ENCODE results near the gene PCARE. TPM values are rescaled to one million over a fixed set of nuclear protein-coding genes. Genes with fewer than 3 reads are reported as not detected.
A peak's percentile ranks its signal among the peaks of the same experiment; 100 is the strongest.

The PCARE gene
- total and polyA plus RNA-seq, 2 of the 8 experiments (the other 6 are each of a cell fraction or from before 2014, with no cell fraction given), result not detected

GRCh38 chr2:29071032-29071975 is 3.0 kb downstream of the PCARE start:
- H2BK20ac ChIP-seq (ENCODE audit: low read length), result no peak overlapping the region
- H2AK5ac ChIP-seq (ENCODE audit: low read depth, low read length), result no peak overlapping the region
- H3K4me2 ChIP-seq (ENCODE audit: insufficient read depth in 1 of 2, low read depth in 2 of 2, low read length in 2 of 2), result no peak overlapping the region
- no peak for TF ChIP-seq CHD1 (IDR thresholded peaks at IDR 0.05; ENCODE audit: low read depth, low read length)
- no peak for TF ChIP-seq RFX5 (IDR thresholded peaks at IDR 0.05; ENCODE audit: borderline replicate concordance, low read depth, low read length)
- TF ChIP-seq KDM1A (IDR thresholded peaks at IDR 0.05; ENCODE audit: borderline replicate concordance, low read length), result no peak
- no peak for TF ChIP-seq SIX5 (IDR thresholded peaks at IDR 0.05; ENCODE audit: low read depth, low read length)
- WGBS, 2 experiments (ENCODE audit: extremely low coverage in 1 of 2, insufficient coverage in 1 of 2, insufficient read length in 1 of 2, insufficient replicate concordance in 2 of 2, low coverage in 1 of 2, low lambda C conversion rate in 2 of 2, missing lambda C conversion rate in 1 of 2), result 95% methylated on average over 15 of the region's 19 CpGs; no CpG with 5 or more reads in 1 of the 2 experiments
- H4K5ac ChIP-seq (ENCODE audit: insufficient read length, low read depth, low read length), result no peak overlapping the region
- no peak overlapping the region for H2BK12ac ChIP-seq (ENCODE audit: low read depth, low read length)
- FAIRE-seq (no peak), DNase-seq (ENCODE audit: low read depth in 1 of 2, low spot score in 2 of 2) (peak in 1 of 2 experiments; percentile 31)
- H3K4ac ChIP-seq (replicated peaks; ENCODE audit: insufficient read length, low read depth, low read length), result no peak overlapping the region
- no peaks in the 10 kb centered on the region for H3K27me3 ChIP-seq (replicated peaks in 1 of 4; ENCODE audit: control insufficient read depth in 3 of 4, extremely low read depth in 1 of 4, insufficient read depth in 3 of 4, low read length in 3 of 4)
- H4K91ac ChIP-seq (replicated peaks; ENCODE audit: insufficient read length, low read length), result no peak overlapping the region
- CTCF ChIA-PET (ENCODE audit: partially characterized antibody), result interaction anchor here (1.0 to 1.6 kb wide), 2 partner anchors 17 to 30 kb away, joined by 3 read pairs; no protein-coding TSS in a partner anchor
- POLR2A ChIA-PET (ENCODE audit: partially characterized antibody), result no interaction called here
- no peak overlapping the region for H2BK120ac ChIP-seq (replicated peaks; ENCODE audit: low read depth, low read length)
- no peaks in the 10 kb centered on the region for H3K79me2 ChIP-seq (ENCODE audit: control insufficient read depth in 1 of 2, insufficient read depth in 2 of 2, low read length in 2 of 2)
- H3K36me3 ChIP-seq (ENCODE audit: control insufficient read depth in 2 of 4, insufficient read depth in 4 of 4, low read length in 3 of 4), result no peaks in the 10 kb centered on the region
- no peak overlapping the region for H3K4me3 ChIP-seq (ENCODE audit: extremely low read depth in 1 of 4, insufficient read depth in 2 of 4, low read depth in 3 of 4, low read length in 4 of 4)
- no peak overlapping the region for H3K9ac ChIP-seq (replicated peaks in 1 of 4; ENCODE audit: extremely low read depth in 1 of 4, low read depth in 3 of 4, low read length in 3 of 4)
- H3K23ac ChIP-seq (ENCODE audit: insufficient read length), result no peak overlapping the region
- no peak overlapping the region for H2AFZ ChIP-seq (ENCODE audit: low read length)
- H3K18ac ChIP-seq (ENCODE audit: extremely low read depth, low read length), result no peak overlapping the region
- H3K27ac ChIP-seq (ENCODE audit: low read depth, low read length), result no peak overlapping the region
- no peak overlapping the region for H3K56ac ChIP-seq (replicated peaks; ENCODE audit: insufficient read length, low read depth, low read length)
- H3K9me3 ChIP-seq (ENCODE audit: insufficient read depth in 2 of 2, low read depth in 1 of 2, low read length in 1 of 2), result no peaks in the 10 kb centered on the region
- no peak overlapping the region for H3K14ac ChIP-seq (ENCODE audit: insufficient read length)
- no peak overlapping the region for H2BK5ac ChIP-seq (ENCODE audit: low read depth, low read length)
- no peaks in the 10 kb centered on the region for H3K4me1 ChIP-seq (replicated peaks in 1 of 4; ENCODE audit: control insufficient read depth in 3 of 4, insufficient read depth in 4 of 4, low read length in 3 of 4)
- H4K20me1 ChIP-seq (replicated peaks in 1 of 2; ENCODE audit: control insufficient read depth in 1 of 2, insufficient read depth in 2 of 2, low read length in 2 of 2), result no peaks in the 10 kb centered on the region
- no peaks in the 10 kb centered on the region for H3K79me1 ChIP-seq (ENCODE audit: low read depth, low read length)
- H4K8ac ChIP-seq (ENCODE audit: extremely low read depth, insufficient read depth, low read length), result 0 out of 2 replicates have a peak overlapping the region, but pooled peaks have one; percentile 2
- no peaks in the 10 kb centered on the region for H3K23me2 ChIP-seq (ENCODE audit: low read depth, low read length)
- H2BK15ac ChIP-seq (ENCODE audit: low read length), result no peak overlapping the region

All from H1 (cell line).